ENCODE results near the gene TCN2.

TCN2 gene

GRCh38 chr22:30667494-30668385, 60.8 kb downstream of the TCN2 start, which contains the start of gene DUSP18:
TSS of gene DUSP18 (minus strand) at chr22:30667875. CDS start at chr22:30664003, 3,872 bp downstream.
- H3K9me3 ChIP-seq (ENCODE audit: control insufficient read depth, insufficient read depth, low read depth, low read length): no peaks in the 10 kb centered on the region
- ChIA-PET POLR2A (interaction anchor here (0.5 to 1.2 kb wide), 3 partner anchors 32 to 135 kb away, joined by 3 to 7 read pairs (median 3); partner anchors contain the start of genes SLC35E4 and TCN2), CTCF (interaction anchor here (0.6 to 1.3 kb wide), 6 partner anchors 33 to 440 kb away, joined by 3 to 8 read pairs (median 4); partner anchors contain the start of gene SELENOM)
- H3K36me3 ChIP-seq (ENCODE audit: control insufficient read depth in 2 of 2, insufficient read depth in 1 of 2, low read length in 2 of 2): peaks cover under 1 to 12% of the 10 kb centered on the region in 2 experiments; a peak in 1 of 3 replicates
- H3K4me3 ChIP-seq (ENCODE audit: low read depth, low read length): peak within 1 kb of the TSS; percentile 84
- H3K4me1 ChIP-seq (ENCODE audit: control insufficient read depth, insufficient read depth, low read length): no peaks in the 10 kb centered on the region
- H3K27ac ChIP-seq (ENCODE audit: extremely low read depth, low read depth, low read length): peak within 1 kb of the TSS; percentile 46; the same call in 1 of the 2 replicates
- TF ChIP-seq TCF7L2 (IDR thresholded peaks at IDR 0.05; ENCODE audit: borderline replicate concordance, low read depth, low read length): no peak
- 0 out of 2 replicates have a peak, but pooled peaks have one; percentile 11 for TF ChIP-seq ZNF121 (tag by site-specific recombination; IDR thresholded peaks at IDR 0.05)
- TF ChIP-seq ZIC2 (tag by site-specific recombination; IDR thresholded peaks at IDR 0.05): peak; percentile 1; the same call in 1 of the 2 replicates
- peak; percentile 78 for TF ChIP-seq SP3 (tag by site-specific recombination; IDR thresholded peaks at IDR 0.05)
- TF ChIP-seq SETDB1 (IDR thresholded peaks at IDR 0.05; ENCODE audit: insufficient read length, low read length): no peak
- no peak for TF ChIP-seq ZBTB21 (tag by site-specific recombination; IDR thresholded peaks at IDR 0.05)
- TF ChIP-seq ZNF214 (tag by site-specific recombination; IDR thresholded peaks at IDR 0.05; ENCODE audit: borderline replicate concordance): no peak
- TF ChIP-seq MZF1 (tag by site-specific recombination; IDR thresholded peaks at IDR 0.05; ENCODE audit: borderline replicate concordance): no peak
- TF ChIP-seq KLF17 (tag by site-specific recombination; IDR thresholded peaks at IDR 0.05): peak; percentile 24
- no peak for TF ChIP-seq ZBTB44 (tag by site-specific recombination; IDR thresholded peaks at IDR 0.05)
- no peak for TF ChIP-seq ZNF830 (tag by site-specific recombination; IDR thresholded peaks at IDR 0.05; ENCODE audit: low read depth)
- TF ChIP-seq ZNF488 (tag by site-specific recombination; IDR thresholded peaks at IDR 0.05): no peak
- TF ChIP-seq HIC1 (tag by site-specific recombination; IDR thresholded peaks at IDR 0.05): no peak
- no peak for TF ChIP-seq ZNF660 (tag by site-specific recombination; IDR thresholded peaks at IDR 0.05)
- TF ChIP-seq ZNF837 (tag by site-specific recombination; IDR thresholded peaks at IDR 0.05): no peak
- no peak for TF ChIP-seq ZNF404 (tag by site-specific recombination; IDR thresholded peaks at IDR 0.05)
- TF ChIP-seq ZNF23 (tag by site-specific recombination; IDR thresholded peaks at IDR 0.05; ENCODE audit: borderline replicate concordance): no peak
- TF ChIP-seq ZNF629 (tag by site-specific recombination; IDR thresholded peaks at IDR 0.05): peak; percentile 54; the same call in 1 of the 2 replicates
- TF ChIP-seq ZNF426 (tag by site-specific recombination; IDR thresholded peaks at IDR 0.05): no peak
- TF ChIP-seq ZNF416 (tag by site-specific recombination; IDR thresholded peaks at IDR 0.05): no peak
- TF ChIP-seq MYNN (tag by site-specific recombination; IDR thresholded peaks at IDR 0.05; ENCODE audit: borderline replicate concordance): peak; percentile 92
- no peak for TF ChIP-seq ZNF514 (tag by site-specific recombination; IDR thresholded peaks at IDR 0.05)
- TF ChIP-seq OSR2 (tag by site-specific recombination; IDR thresholded peaks at IDR 0.05): no peak
- no peak for TF ChIP-seq ZNF184 (tag by site-specific recombination; IDR thresholded peaks at IDR 0.05)
- TF ChIP-seq ZNF670 (tag by site-specific recombination; IDR thresholded peaks at IDR 0.05; ENCODE audit: low read depth): no peak
- no peak for TF ChIP-seq ZNF175 (tag by site-specific recombination; IDR thresholded peaks at IDR 0.05)
- TF ChIP-seq PRDM6 (tag by site-specific recombination; IDR thresholded peaks at IDR 0.05): no peak
- TF ChIP-seq BCL11A (tag by site-specific recombination; IDR thresholded peaks at IDR 0.05; ENCODE audit: low read depth): no peak
- TF ChIP-seq BCL11B (tag by site-specific recombination; IDR thresholded peaks at IDR 0.05; ENCODE audit: low read depth): no peak
